GM12892 (cell line): Measurements from ENCODE around the gene MEX3D.

Experiments used
- DNase-seq: peaks from one replicate; pipeline ENCODE4 v3.0.0; 2011; ENCODE audit not compliant: insufficient read length
- FAIRE-seq: peaks from 2 replicates; lab custom pipeline; 2011; peaks lifted over from hg19 to GRCh38; lab: Jason Lieb, UNC
- POLR2A ChIP-seq: IDR thresholded peaks from 2 replicates; pipeline ENCODE4 v1.6.1; 2011; ENCODE audit warnings: low read depth, low read length, control low read depth
- POLR2AphosphoS5 ChIP-seq: IDR thresholded peaks from 2 replicates; pipeline ENCODE4 v1.6.1; 2011; ENCODE audit warnings: low read depth, low read length, control low read depth
- TAF1 ChIP-seq: IDR thresholded peaks from 2 replicates; pipeline ENCODE4 v1.6.1; 2011; ENCODE audit warnings: low read depth, mild to moderate bottlenecking, control low read depth, low read length, borderline replicate concordance

MEX3D gene

DNA sequence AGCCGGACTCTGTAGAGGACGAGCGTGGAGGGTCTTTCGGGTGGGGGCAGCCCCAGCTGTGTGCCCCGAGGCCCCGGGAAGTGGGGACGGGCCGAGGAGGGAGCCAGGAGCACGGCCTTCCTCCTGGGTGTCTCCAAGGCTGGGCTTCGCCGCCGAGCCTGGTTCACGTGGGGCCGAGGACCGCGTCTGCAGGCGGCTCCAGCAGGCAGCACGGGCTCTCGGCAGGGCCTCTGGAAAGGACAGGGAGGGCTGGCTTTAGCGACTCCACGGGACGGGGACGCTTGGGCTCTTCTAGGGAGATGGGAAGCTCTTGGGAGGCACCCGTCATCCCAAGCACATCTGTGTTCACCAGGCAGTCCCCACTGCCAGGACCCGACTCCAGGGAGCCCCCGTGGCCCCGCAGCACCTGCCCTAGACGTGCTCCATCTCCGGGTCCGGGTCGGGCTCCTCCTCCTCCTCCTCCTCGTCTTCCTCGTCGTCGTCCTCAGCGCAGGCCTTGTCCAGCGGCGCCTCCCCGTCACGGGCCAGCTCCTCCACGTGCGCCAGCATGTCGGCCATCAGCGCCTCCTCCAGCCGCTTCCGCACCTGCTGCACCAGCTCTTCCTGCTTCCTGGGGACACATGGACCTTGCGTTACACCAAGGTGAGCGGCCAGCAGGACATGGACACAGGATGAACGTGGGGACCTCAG, 9.9 kb upstream of the MEX3D start:
- TF ChIP-seq POLR2AphosphoS5 (no peak), TAF1 (no peak), POLR2A (no peak)
- FAIRE-seq, result no peak
- DNase-seq, result no peak

DNA sequence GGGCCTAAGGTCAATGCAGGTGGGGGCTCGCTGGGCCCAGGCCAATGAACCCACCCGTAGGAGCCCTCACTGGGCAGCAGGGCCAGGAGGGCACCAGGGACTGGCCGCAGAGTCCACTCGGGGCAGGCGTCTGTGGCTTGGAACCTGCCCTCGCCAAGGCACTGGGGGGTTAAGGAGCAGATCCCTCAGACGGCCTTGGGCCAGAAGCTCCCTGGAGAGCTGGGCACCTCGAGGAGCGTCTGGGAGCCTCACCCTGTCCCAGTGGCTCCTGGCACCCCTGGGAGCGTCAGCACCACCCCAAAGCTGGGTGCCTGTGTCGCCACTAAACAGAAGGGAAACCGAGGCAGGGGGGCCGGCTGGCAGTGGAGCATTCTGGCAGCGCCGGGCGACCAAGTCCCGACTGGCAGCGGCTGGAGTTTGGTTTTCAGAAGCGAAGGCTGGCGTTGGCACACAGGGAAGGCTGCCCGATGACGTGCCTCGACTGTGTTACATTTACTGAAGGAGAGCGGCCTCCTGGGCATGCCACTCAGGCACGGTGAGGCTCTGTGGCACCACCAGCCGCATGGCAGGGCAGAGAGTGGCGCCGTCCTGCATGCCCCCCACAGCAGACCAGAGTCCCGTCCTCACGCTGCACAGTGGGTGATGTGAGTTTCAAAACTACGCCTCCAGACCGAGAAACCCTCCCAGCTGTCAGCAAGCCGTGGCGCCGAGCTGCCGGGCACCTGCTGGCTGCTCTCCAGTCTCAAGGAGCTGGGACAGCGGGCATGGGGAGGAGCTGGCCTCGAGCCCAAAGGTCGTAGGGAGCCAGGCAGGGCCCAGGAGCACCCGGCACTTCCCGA, 9.2 kb upstream of the MEX3D start:
- TF ChIP-seq POLR2AphosphoS5 (no peak), TAF1 (no peak), POLR2A (no peak)
- DNase-seq, result no peak
- no peak for FAIRE-seq

- no peak for FAIRE-seq
These were observed 8.3 kb upstream of the MEX3D start for GRCh38 chr19:1576242-1577089.

DNA sequence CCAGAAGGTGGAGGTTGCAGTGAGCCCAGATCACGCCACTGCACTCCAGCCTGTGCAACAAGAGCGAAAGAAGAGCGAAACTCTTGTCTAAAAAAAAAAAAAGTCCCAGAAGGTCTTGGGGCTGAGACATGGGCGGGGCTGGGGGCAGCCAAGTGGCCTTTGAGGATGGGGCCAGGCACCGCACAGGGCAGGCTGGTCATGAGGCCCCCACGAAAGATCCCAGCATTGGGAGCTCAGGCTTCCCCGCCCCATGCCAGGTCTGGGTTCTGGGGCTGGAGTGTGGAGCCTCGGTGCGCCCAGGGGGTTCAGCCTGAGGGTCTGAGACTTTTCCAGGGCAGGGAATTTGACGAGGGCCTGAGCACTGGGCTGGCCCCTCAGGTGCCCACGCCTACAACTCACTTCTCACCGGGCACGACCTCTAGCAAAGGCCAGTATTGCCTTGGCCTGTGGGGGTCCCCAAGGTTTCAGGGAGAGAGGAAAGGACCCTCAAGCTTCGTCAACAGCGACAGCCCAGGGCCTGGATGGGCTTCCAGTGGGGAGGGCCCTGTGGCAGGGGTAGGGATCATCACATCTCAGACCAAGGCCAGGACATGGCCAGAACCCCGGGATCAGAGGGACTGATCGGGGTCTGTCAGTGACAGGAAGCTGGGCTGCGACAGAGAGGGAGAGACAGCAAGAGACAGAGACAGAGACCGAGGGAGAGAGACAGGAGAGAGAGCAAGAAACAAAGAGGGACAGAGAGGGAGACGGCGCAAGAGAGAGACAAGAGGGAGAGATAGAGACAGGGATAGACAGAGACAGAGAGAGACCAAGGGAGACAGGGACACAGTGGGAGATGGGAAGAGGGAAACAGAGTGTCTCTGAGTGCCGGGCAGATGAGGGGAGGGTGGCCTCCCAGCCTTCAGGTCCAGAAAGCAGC, 7.5 kb upstream of the MEX3D start:
- no peak for DNase-seq
- TF ChIP-seq TAF1, result no peak
- no peak for TF ChIP-seq POLR2A
- no peak for TF ChIP-seq POLR2AphosphoS5

More at GRCh38 chr19:1576242-1577089, 8.3 kb upstream of the MEX3D start:
- no peak for DNase-seq
- TF ChIP-seq TAF1, result no peak
- TF ChIP-seq POLR2AphosphoS5, result no peak

GRCh38 chr19:1574354-1575136, 6.4 kb upstream of the MEX3D start:
- TF ChIP-seq POLR2AphosphoS5, result no peak
- TF ChIP-seq TAF1, result no peak
- TF ChIP-seq POLR2A, result no peak
- FAIRE-seq, result no peak
- DNase-seq, result no peak

More for the DNA sequence above, 7.5 kb upstream of the MEX3D start:
- no peak for FAIRE-seq

GRCh38 chr19:1572795-1573194, 4.7 kb upstream of the MEX3D start:
- no peak for FAIRE-seq
- TF ChIP-seq POLR2A, result no peak
- no peak for DNase-seq

GRCh38 chr19:1571358-1571757, 3.2 kb upstream of the MEX3D start:
- no peak for TF ChIP-seq TAF1
- TF ChIP-seq POLR2AphosphoS5, result no peak
- TF ChIP-seq POLR2A, result no peak
- DNase-seq (no peak), FAIRE-seq (no peak)

GRCh38 chr19:1570836-1571235, 2.7 kb upstream of the MEX3D start:
- no peak for DNase-seq
- TF ChIP-seq POLR2AphosphoS5 (no peak), POLR2A (no peak), TAF1 (no peak)
- no peak for FAIRE-seq

DNA sequence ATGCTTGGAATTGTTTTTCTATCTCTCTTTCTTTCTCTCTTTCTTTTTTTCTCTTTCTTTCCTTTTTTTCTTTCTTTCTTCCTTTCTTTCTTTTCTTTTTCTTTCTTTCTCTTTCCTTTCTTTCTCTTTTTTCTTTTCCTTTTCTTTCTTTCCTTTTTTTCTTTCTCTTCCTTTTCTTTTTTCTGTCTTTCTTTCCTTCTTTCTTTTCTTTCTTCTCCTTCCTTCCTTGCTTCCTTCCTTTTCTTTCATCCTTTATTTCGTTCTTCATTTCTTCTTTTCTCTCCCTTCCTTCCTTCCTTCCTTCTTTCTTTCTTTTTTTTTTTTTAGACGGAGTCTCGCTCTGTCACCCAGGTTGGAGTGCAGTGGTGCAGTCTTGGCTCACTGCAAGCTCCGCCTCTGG, 1.9 kb upstream of the MEX3D start:
- no peak for FAIRE-seq
- DNase-seq, result no peak
- TF ChIP-seq TAF1, result no peak
- no peak for TF ChIP-seq POLR2A
- no peak for TF ChIP-seq POLR2AphosphoS5

GRCh38 chr19:1567848-1568227, 287 bp downstream of the MEX3D start:
- DNase-seq (no peak), FAIRE-seq (no peak)
- TF ChIP-seq POLR2AphosphoS5 (no peak), POLR2A (no peak), TAF1 (no peak)
